K562 (cell line): ENCODE measurements around the gene CNOT10. TPM values are rescaled to one million over a fixed set of nuclear protein-coding genes. Genes with fewer than 3 reads are reported as not detected.

Experiments
- ESRRB ChIP-seq: fragments of 250-450 bp; sonication (Bioruptor Pico); IDR thresholded peaks from 2 replicates; pipeline ENCODE4 v1.5.0; 2020; ENCODE audit warnings: mild to moderate bottlenecking, moderate library complexity, borderline replicate concordance
- HDAC3 ChIP-seq: fragments of 450-650 bp; IDR thresholded peaks from 2 replicates; pipeline ENCODE4 v1.6.1; 2018; ENCODE audit warnings: borderline replicate concordance, mild to moderate bottlenecking, moderate library complexity; ENCODE audit not compliant: partially characterized antibody
- KLF6 ChIP-seq: fragments of 250-450 bp; sonication (Bioruptor Pico); IDR thresholded peaks from 2 replicates; pipeline ENCODE4 v1.4.0; 2020; ENCODE audit warnings: mild to moderate bottlenecking, moderate library complexity, borderline replicate concordance
- MED1 ChIP-seq: sonication (generic); formaldehyde crosslinking; IDR thresholded peaks from 2 replicates; pipeline ENCODE4 v1.8.1; 2023; ENCODE audit warnings: missing genetic modification reagents, borderline replicate concordance
- RCOR1 ChIP-seq, 2 experiments: IDR thresholded peaks; 2 replicates each; pipeline ENCODE4 v1.6.1; 2012; ENCODE audit warnings: low read depth in 2 of 2, low read length in 2 of 2, borderline replicate concordance in 1 of 2, improper control_type of control experiment in 1 of 2
- TAF1 ChIP-seq: IDR thresholded peaks from 2 replicates; pipeline ENCODE4 v1.6.1; 2011; ENCODE audit warnings: mild to moderate bottlenecking, low read length, moderate library complexity; ENCODE audit not compliant: insufficient read depth, control insufficient read depth, severe bottlenecking; ENCODE audit errors: extremely low read depth
- TSC22D4 ChIP-seq: fragments of 450-650 bp; IDR thresholded peaks from 2 replicates; pipeline ENCODE4 v1.6.1; 2016; ENCODE audit warnings: missing genetic modification characterization, missing biosample characterization, control low read depth
- ZNF518B ChIP-seq: fragments of 250-450 bp; sonication (Bioruptor Pico); IDR thresholded peaks from 2 replicates; pipeline ENCODE4 v1.5.0; 2021; ENCODE audit warnings: mild to moderate bottlenecking, moderate library complexity
- ZNF57 ChIP-seq: fragments of 450-650 bp; formaldehyde crosslinking; IDR thresholded peaks from 2 replicates; pipeline ENCODE4 v1.4.0; 2020; ENCODE audit warnings: mild to moderate bottlenecking, moderate library complexity
- ZNF79 ChIP-seq: fragments of 250-450 bp; sonication (Bioruptor Pico); IDR thresholded peaks from 2 replicates; pipeline ENCODE4 v1.4.0; 2020; ENCODE audit warnings: low read depth, mild to moderate bottlenecking, moderate library complexity
- polyA plus RNA-seq, 8 experiments: library from polyadenylated mRNA; depleted of rRNA in 4 of 8; stranded (reverse) in 5 of 8; unstranded in 3 of 8; fragments of >200 nt; fragmentation: Nextera tagmentation in 2 of 8; fragmentation: Illumina TruSeq in 1 of 8; extraction: Ambion mirVana in 2 of 8; extraction: Trizol in 1 of 8; gene quantifications; 2 replicates each; pipeline versions ENCODE4 v1.2.1 to v1.2.3, GENCODE V29; 2011 to 2014; ENCODE audit warnings: inconsistent platforms in 1 of 8, missing spikeins in 1 of 8
- total RNA-seq, 7 experiments: library from RNA; depleted of rRNA in 6 of 7; stranded (reverse); fragments of >200 nt in 6 of 7; fragmentation: Illumina TruSeq in 2 of 7; extraction: Trizol in 2 of 7; gene quantifications; 2 replicates each; pipeline versions ENCODE4 v1.2.1 to v1.2.3, GENCODE V29; 2011 to 2021; ENCODE audit warnings: low replicate concordance in 1 of 7
- TF ChIP-seq, protein P1 (sequence below), 3 experiments: fragments of 200-800 bp in 1 of 3; fragments of 250-450 bp in 1 of 3; fragments of 450-650 bp in 1 of 3; sonication (Bioruptor Pico) in 1 of 3; sonication (Bioruptor generic) in 1 of 3; formaldehyde crosslinking in 1 of 3; IDR thresholded peaks; 2 replicates each; pipeline versions ENCODE4 v1.6.1 to v1.8.0; 2016 to 2022; ENCODE audit warnings: mild to moderate bottlenecking in 2 of 3, missing genetic modification characterization in 2 of 3, missing compliant biosample characterization in 1 of 3, moderate library complexity in 1 of 3
- TF ChIP-seq, protein P2 (sequence below): fragments of 450-650 bp; formaldehyde crosslinking; IDR thresholded peaks from 2 replicates; pipeline ENCODE4 v1.4.0; 2020; ENCODE audit warnings: mild to moderate bottlenecking, moderate library complexity

CNOT10 gene
- total and polyA plus RNA-seq, 9 of the 15 experiments (the other 6 are each of a cell fraction or from before 2014, with no cell fraction given), result 35.7 to 114 (median 81.9) TPM

- TF ChIP-seq, protein P1, sequence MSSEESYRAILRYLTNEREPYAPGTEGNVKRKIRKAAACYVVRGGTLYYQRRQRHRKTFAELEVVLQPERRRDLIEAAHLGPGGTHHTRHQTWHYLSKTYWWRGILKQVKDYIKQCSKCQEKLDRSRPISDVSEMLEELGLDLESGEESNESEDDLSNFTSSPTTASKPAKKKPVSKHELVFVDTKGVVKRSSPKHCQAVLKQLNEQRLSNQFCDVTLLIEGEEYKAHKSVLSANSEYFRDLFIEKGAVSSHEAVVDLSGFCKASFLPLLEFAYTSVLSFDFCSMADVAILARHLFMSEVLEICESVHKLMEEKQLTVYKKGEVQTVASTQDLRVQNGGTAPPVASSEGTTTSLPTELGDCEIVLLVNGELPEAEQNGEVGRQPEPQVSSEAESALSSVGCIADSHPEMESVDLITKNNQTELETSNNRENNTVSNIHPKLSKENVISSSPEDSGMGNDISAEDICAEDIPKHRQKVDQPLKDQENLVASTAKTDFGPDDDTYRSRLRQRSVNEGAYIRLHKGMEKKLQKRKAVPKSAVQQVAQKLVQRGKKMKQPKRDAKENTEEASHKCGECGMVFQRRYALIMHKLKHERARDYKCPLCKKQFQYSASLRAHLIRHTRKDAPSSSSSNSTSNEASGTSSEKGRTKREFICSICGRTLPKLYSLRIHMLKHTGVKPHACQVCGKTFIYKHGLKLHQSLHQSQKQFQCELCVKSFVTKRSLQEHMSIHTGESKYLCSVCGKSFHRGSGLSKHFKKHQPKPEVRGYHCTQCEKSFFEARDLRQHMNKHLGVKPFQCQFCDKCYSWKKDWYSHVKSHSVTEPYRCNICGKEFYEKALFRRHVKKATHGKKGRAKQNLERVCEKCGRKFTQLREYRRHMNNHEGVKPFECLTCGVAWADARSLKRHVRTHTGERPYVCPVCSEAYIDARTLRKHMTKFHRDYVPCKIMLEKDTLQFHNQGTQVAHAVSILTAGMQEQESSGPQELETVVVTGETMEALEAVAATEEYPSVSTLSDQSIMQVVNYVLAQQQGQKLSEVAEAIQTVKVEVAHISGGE (CRISPR knock-in tag; IDR thresholded peaks at IDR 0.05), result peak in 1 of 3 experiments; percentile 65; a peak in 2 of 6 replicates
- TF ChIP-seq ZNF57 (CRISPR knock-in tag), result no peak
- no peak for TF ChIP-seq KLF6 (CRISPR knock-in tag)
- no peak for TF ChIP-seq TAF1
- peak in 1 of 2 experiments; percentile 94; a peak in 2 of 4 replicates for TF ChIP-seq RCOR1 (IDR thresholded peaks at IDR 0.05; ENCODE audit: borderline replicate concordance in 1 of 2, low read depth in 2 of 2, low read length in 2 of 2)
- TF ChIP-seq MED1 (CRISPR knock-in tag), result no peak
- no peak for TF ChIP-seq ESRRB (CRISPR knock-in tag)
- TF ChIP-seq TSC22D4 (tag), result no peak
- TF ChIP-seq, protein P2, sequence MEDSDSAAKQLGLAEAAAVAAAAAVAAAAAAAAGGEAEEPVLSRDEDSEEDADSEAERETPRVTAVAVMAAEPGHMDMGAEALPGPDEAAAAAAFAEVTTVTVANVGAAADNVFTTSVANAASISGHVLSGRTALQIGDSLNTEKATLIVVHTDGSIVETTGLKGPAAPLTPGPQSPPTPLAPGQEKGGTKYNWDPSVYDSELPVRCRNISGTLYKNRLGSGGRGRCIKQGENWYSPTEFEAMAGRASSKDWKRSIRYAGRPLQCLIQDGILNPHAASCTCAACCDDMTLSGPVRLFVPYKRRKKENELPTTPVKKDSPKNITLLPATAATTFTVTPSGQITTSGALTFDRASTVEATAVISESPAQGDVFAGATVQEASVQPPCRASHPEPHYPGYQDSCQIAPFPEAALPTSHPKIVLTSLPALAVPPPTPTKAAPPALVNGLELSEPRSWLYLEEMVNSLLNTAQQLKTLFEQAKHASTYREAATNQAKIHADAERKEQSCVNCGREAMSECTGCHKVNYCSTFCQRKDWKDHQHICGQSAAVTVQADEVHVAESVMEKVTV (CRISPR knock-in tag), result no peak
- no peak for TF ChIP-seq ZNF79 (CRISPR knock-in tag)
- no peak for TF ChIP-seq ZNF518B (CRISPR knock-in tag)
- TF ChIP-seq HDAC3, result peak; percentile 75
Measured at GRCh38 chr3:32708672-32709283, 23.8 kb downstream of the CNOT10 start (continued).
